ENCODE data around the gene NDUFS3.

- TF ChIP-seq EP300 (IDR thresholded peaks at IDR 0.05) (no peak), CTCF (IDR thresholded peaks at IDR 0.05) (no peak), POLR2A (IDR thresholded peaks at IDR 0.05) (no peak), POLR2AphosphoS5 (IDR thresholded peaks at IDR 0.05) (no peak)
Observed at GRCh38 chr11:47552056-47552565, 26.8 kb upstream of the NDUFS3 start.
